ENCODE measurements around the gene PFKFB1. TPM values are rescaled to one million over a fixed set of nuclear protein-coding genes. Genes with fewer than 3 reads are reported as not detected.

Gene PFKFB1
- under 1 TPM; 0.11 to 0.26 TPM for polyA plus RNA-seq

DNA sequence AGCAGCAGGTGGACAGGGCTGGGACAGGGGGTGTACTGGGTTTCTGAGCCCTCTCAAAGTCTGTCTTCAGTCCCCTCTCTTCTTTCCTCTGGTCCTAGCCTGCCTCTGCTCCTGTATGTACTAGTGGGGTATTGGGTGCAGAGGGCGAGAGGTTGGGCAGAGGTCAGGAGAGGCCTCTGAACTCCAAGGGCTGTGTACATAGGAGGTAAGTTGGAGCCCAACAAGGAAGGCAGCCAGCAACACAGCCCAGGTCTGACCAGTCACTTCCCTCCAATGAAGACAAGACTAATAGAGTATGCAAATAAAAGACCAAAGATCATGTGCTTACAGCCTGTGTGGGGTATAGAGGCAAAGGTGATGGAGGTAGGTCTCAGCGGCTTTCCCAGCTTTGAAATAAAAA is at the start of gene PFKFB1:
Gene PFKFB1 (minus strand): TSS at position 90 of the 400 bp plus-strand sequence. CDS start 181 bp downstream, outside the sequence.
- Histone ChIP-seq H3K4me1 (ENCODE audit: control insufficient read depth in 2 of 2, insufficient read depth in 2 of 2, low read length in 1 of 2) (no peaks in the 10 kb centered on the region), H3K27ac (ENCODE audit: low read depth in 2 of 2, low read length in 1 of 2) (no peak within 1 kb of the TSS), H3K36me3 (ENCODE audit: control insufficient read depth in 2 of 2, insufficient read depth in 2 of 2, low read length in 1 of 2) (no peaks in the 10 kb centered on the region), H3K9me3 (ENCODE audit: control insufficient read depth in 2 of 2, insufficient read depth in 1 of 2, low read depth in 1 of 2, low read length in 1 of 2) (no peaks in the 10 kb centered on the region), H3K27me3 (ENCODE audit: control insufficient read depth in 1 of 2, insufficient read depth in 2 of 2, low read length in 2 of 2) (peaks cover 0 to 3% of the 10 kb centered on the region in 2 donors), H3K4me3 (ENCODE audit: low read depth in 1 of 2, low read length in 2 of 2) (no peak within 1 kb of the TSS)
- 75 to 100% methylated on average over 2 of the region's 2 CpGs for WGBS, 2 donors

DNA sequence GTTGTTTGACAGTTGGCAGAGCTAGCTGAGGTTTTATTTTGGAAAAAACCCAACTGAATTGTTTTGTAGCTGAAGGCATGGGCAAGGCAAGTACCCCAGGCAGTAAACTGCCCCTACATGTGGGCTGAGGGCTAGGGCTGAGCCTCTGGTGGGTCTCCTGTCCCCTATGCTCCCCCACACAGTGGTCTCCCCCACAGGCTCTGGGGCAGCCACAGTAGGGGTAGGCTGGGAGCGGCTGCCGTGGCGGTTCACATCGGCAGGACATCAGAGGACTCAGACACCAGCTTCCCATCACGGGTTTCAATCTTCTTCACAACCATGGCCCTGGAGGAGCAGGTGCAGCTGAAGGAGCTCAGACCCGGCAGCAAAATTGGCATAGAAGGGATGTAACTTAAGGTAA is 47.5 kb upstream of the PFKFB1 start:
- Histone ChIP-seq H3K4me3 (ENCODE audit: low read depth in 1 of 2, low read length in 2 of 2) (no peak overlapping the region), H3K36me3 (ENCODE audit: control insufficient read depth in 2 of 2, insufficient read depth in 2 of 2, low read length in 1 of 2) (no peaks in the 10 kb centered on the region)
- 98% methylated on average over 6 of the region's 6 CpGs for WGBS, 2 donors

DNA sequence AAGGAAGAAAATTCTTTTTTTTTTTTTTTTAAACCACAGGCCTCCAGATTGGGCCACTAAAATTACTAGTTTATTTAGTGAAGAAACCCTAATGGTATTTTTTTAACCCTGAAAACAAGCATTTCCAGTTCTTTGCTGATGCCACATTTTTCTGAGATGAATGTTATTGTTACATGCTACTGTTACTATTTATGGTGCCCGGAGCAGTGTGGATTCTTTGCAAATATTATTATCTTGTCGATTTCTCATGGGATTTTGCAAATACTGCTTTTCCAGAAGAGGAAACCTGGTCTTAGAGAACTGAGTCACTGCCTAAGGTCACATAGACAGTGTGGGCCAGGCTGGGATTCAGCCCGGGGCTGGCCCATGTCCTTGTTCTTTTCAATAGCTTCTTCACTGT is 45.5 kb upstream of the PFKFB1 start:
- Histone ChIP-seq H3K27me3 (ENCODE audit: control insufficient read depth in 1 of 2, insufficient read depth in 2 of 2, low read length in 2 of 2) (no peaks in the 10 kb centered on the region), H3K27ac (ENCODE audit: low read depth in 2 of 2, low read length in 1 of 2) (no peak overlapping the region), H3K4me3 (ENCODE audit: low read depth in 1 of 2, low read length in 2 of 2) (no peak overlapping the region), H3K36me3 (ENCODE audit: control insufficient read depth in 2 of 2, insufficient read depth in 2 of 2, low read length in 1 of 2) (no peaks in the 10 kb centered on the region), H3K4me1 (ENCODE audit: control insufficient read depth in 2 of 2, insufficient read depth in 2 of 2, low read length in 1 of 2) (no peaks in the 10 kb centered on the region), H3K9me3 (ENCODE audit: control insufficient read depth in 2 of 2, insufficient read depth in 1 of 2, low read depth in 1 of 2, low read length in 1 of 2) (peaks cover 0 to 3% of the 10 kb centered on the region in 2 donors)
- 77 to 80% methylated on average over 3 of the region's 3 CpGs for WGBS, 2 donors

More for the DNA sequence above, 47.5 kb upstream of the PFKFB1 start:
- Histone ChIP-seq H3K27me3 (ENCODE audit: control insufficient read depth in 1 of 2, insufficient read depth in 2 of 2, low read length in 2 of 2) (no peaks in the 10 kb centered on the region), H3K27ac (ENCODE audit: low read depth in 2 of 2, low read length in 1 of 2) (no peak overlapping the region), H3K9me3 (ENCODE audit: control insufficient read depth in 2 of 2, insufficient read depth in 1 of 2, low read depth in 1 of 2, low read length in 1 of 2) (peaks cover 0 to 3% of the 10 kb centered on the region in 2 donors), H3K4me1 (ENCODE audit: control insufficient read depth in 2 of 2, insufficient read depth in 2 of 2, low read length in 1 of 2) (no peaks in the 10 kb centered on the region)

DNA sequence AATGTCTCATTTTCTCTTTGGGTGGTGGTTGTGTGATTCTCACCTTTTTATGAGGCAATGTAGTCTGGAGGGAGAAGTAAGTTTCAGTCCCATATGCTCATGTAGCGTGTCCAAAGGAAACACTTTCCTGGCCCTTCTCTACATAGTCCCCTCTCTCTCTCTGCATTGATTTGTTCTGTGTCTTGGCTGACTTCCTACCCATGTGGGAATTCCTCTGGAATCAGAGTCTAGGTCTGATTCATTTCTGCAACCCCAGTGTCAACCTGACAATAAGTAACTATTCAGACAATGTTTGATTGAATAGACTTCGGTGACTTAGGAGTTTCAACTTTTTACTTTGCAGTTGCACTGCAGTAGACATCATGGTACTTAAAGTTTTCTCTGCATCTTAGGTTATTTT is 39.4 kb upstream of the PFKFB1 start:
- Histone ChIP-seq H3K9me3 (ENCODE audit: control insufficient read depth in 2 of 2, insufficient read depth in 1 of 2, low read depth in 1 of 2, low read length in 1 of 2) (no peaks in the 10 kb centered on the region), H3K36me3 (ENCODE audit: control insufficient read depth in 2 of 2, insufficient read depth in 2 of 2, low read length in 1 of 2) (no peaks in the 10 kb centered on the region), H3K27ac (ENCODE audit: low read depth in 2 of 2, low read length in 1 of 2) (no peak overlapping the region), H3K4me1 (ENCODE audit: control insufficient read depth in 2 of 2, insufficient read depth in 2 of 2, low read length in 1 of 2) (no peaks in the 10 kb centered on the region), H3K27me3 (ENCODE audit: control insufficient read depth in 1 of 2, insufficient read depth in 2 of 2, low read length in 2 of 2) (peaks cover 0 to 5% of the 10 kb centered on the region in 2 donors), H3K4me3 (ENCODE audit: low read depth in 1 of 2, low read length in 2 of 2) (no peak overlapping the region)
- 76 to 79% methylated on average over 2 of the region's 2 CpGs for WGBS, 2 donors

DNA sequence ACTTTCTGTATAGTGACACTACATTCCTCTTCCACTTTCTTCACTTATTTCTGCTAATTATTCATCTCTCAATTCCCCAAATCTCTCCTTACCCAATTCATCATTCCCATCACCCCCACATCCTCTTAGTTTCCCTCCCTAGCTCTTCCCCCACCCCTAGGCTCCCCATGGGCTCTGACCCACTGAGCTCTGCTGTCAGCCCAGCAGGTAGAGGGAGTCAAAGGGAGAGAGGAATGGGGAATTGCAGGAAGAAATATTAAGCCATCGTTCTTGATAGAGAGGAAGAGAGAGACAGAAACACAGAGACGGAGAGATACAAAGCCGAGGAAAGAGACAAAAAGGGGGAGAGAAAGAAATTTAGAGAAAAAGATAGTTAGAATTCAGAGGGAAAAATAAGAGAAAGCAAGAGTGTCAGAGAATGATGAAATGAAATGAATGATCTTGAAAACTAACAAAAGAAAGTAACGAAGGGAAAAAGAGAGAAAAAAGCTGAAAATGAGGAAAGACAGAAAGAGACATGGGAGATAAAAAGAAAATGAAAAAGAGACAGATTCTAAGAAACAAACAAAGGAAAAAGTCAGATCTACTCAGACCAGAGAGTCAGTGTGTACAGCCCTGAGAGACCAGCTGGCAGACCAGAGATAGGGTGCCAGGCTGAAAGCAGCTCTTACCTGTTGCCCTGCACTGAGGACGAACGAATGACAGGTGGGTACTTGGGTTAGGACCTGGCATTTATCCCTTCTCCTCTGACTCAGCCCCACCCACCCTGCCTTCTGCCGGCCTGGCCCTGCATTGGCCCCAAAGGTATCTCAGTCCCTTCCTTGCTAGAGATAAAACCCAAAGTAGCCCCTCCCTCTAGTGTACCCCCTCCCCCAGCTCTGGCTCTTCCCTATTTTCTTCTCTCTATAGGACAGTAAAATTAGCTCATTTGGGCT is 36.5 kb upstream of the PFKFB1 start, which contains the start of gene ALAS2:
Gene ALAS2 (minus strand): TSS at position 707 of the 935 bp plus-strand sequence. CDS start 4,977 bp downstream, outside the sequence.
- H3K36me3 ChIP-seq (ENCODE audit: control insufficient read depth in 2 of 2, insufficient read depth in 2 of 2, low read length in 1 of 2) = no peaks in the 10 kb centered on the region
- 61 to 63% methylated on average over 7 of the region's 7 CpGs for WGBS, 2 donors
- peaks cover 0 to 5% of the 10 kb centered on the region in 2 donors for H3K27me3 ChIP-seq (ENCODE audit: control insufficient read depth in 1 of 2, insufficient read depth in 2 of 2, low read length in 2 of 2)
- no peaks in the 10 kb centered on the region for H3K9me3 ChIP-seq (ENCODE audit: control insufficient read depth in 2 of 2, insufficient read depth in 1 of 2, low read depth in 1 of 2, low read length in 1 of 2)
- H3K27ac ChIP-seq (ENCODE audit: low read depth in 2 of 2, low read length in 1 of 2) = no peak within 1 kb of the TSS
- H3K4me1 ChIP-seq (ENCODE audit: control insufficient read depth in 2 of 2, insufficient read depth in 2 of 2, low read length in 1 of 2) = no peaks in the 10 kb centered on the region
- no peak within 1 kb of the TSS for H3K4me3 ChIP-seq (ENCODE audit: low read depth in 1 of 2, low read length in 2 of 2)

DNA sequence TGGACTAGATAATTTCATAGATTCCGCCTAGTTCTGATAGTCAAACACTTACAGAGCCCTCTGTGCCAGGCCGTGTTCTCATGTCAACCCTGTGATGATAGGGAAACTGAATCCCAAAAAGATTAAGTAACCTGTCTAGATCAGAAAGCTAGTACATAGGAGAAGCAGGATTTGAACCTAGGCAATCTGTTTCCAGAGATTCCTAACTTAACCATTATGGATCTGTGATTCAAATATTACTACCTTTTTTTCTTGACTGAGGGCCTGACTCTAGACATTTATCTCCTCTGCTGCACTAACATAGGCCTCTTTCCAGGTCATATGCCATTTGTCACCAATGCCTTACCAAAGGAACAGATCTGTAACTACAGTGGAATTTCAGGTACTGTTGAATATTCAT is 35.3 kb upstream of the PFKFB1 start:
- Histone ChIP-seq H3K4me1 (ENCODE audit: control insufficient read depth in 2 of 2, insufficient read depth in 2 of 2, low read length in 1 of 2) (no peaks in the 10 kb centered on the region), H3K36me3 (ENCODE audit: control insufficient read depth in 2 of 2, insufficient read depth in 2 of 2, low read length in 1 of 2) (no peaks in the 10 kb centered on the region), H3K4me3 (ENCODE audit: low read depth in 1 of 2, low read length in 2 of 2) (no peak overlapping the region), H3K27ac (ENCODE audit: low read depth in 2 of 2, low read length in 1 of 2) (no peak overlapping the region), H3K27me3 (ENCODE audit: control insufficient read depth in 1 of 2, insufficient read depth in 2 of 2, low read length in 2 of 2) (peaks cover 0 to 8% of the 10 kb centered on the region in 2 donors), H3K9me3 (ENCODE audit: control insufficient read depth in 2 of 2, insufficient read depth in 1 of 2, low read depth in 1 of 2, low read length in 1 of 2) (no peaks in the 10 kb centered on the region)
- 55 to 78% methylated on average over 2 of the region's 2 CpGs for WGBS, 2 donors

DNA sequence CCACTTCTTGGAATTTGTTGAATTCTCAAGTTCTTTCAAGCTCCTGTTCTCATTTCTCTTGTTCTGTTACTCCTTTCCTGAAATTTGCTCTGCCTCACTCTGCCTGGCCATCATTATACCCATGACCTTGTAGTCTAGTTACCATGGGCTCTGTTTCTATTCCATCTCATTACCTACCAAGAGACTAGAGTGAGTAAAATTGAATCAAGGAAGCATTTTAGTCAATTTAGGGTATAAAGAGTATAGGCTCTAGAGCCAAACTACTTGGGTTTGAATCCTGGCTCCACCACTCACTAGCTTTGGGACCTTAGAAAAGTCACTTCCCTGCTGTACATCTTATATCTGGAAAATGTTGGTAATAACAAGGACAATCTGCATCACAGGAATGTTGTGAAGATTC is 34.6 kb upstream of the PFKFB1 start:
- peaks cover 0 to 8% of the 10 kb centered on the region in 2 donors for H3K27me3 ChIP-seq (ENCODE audit: control insufficient read depth in 1 of 2, insufficient read depth in 2 of 2, low read length in 2 of 2)
- H3K4me3 ChIP-seq (ENCODE audit: low read depth in 1 of 2, low read length in 2 of 2) = no peak overlapping the region
- no peaks in the 10 kb centered on the region for H3K9me3 ChIP-seq (ENCODE audit: control insufficient read depth in 2 of 2, insufficient read depth in 1 of 2, low read depth in 1 of 2, low read length in 1 of 2)
- no peaks in the 10 kb centered on the region for H3K4me1 ChIP-seq (ENCODE audit: control insufficient read depth in 2 of 2, insufficient read depth in 2 of 2, low read length in 1 of 2)
- no peak overlapping the region for H3K27ac ChIP-seq (ENCODE audit: low read depth in 2 of 2, low read length in 1 of 2)
- no peaks in the 10 kb centered on the region for H3K36me3 ChIP-seq (ENCODE audit: control insufficient read depth in 2 of 2, insufficient read depth in 2 of 2, low read length in 1 of 2)

DNA sequence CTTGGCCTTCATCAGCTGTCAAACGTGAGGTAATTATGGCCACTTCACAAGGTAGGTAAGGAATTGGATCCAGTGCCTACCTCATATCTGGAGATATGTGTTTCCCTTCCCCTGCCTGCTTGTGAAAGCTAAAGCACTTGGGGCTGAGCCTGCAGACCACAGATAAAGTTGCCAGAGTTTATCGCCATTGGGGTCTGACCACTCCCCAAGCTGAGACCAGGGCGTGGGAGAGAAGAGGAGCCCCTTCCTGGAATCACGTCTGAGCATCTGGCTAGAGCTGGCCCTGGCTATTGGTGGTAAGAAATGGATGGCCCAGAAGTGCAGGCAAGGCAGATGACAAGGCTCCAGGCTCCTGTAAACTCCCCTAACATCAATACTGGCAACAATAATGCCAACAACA is 34.1 kb upstream of the PFKFB1 start:
- Histone ChIP-seq H3K4me1 (ENCODE audit: control insufficient read depth in 2 of 2, insufficient read depth in 2 of 2, low read length in 1 of 2) (no peaks in the 10 kb centered on the region), H3K9me3 (ENCODE audit: control insufficient read depth in 2 of 2, insufficient read depth in 1 of 2, low read depth in 1 of 2, low read length in 1 of 2) (no peaks in the 10 kb centered on the region), H3K27me3 (ENCODE audit: control insufficient read depth in 1 of 2, insufficient read depth in 2 of 2, low read length in 2 of 2) (peaks cover 0 to 2% of the 10 kb centered on the region in 2 donors), H3K27ac (ENCODE audit: low read depth in 2 of 2, low read length in 1 of 2) (no peak overlapping the region), H3K4me3 (ENCODE audit: low read depth in 1 of 2, low read length in 2 of 2) (no peak overlapping the region), H3K36me3 (ENCODE audit: control insufficient read depth in 2 of 2, insufficient read depth in 2 of 2, low read length in 1 of 2) (no peaks in the 10 kb centered on the region)
- 53 to 82% methylated on average over 4 of the region's 4 CpGs for WGBS, 2 donors

DNA sequence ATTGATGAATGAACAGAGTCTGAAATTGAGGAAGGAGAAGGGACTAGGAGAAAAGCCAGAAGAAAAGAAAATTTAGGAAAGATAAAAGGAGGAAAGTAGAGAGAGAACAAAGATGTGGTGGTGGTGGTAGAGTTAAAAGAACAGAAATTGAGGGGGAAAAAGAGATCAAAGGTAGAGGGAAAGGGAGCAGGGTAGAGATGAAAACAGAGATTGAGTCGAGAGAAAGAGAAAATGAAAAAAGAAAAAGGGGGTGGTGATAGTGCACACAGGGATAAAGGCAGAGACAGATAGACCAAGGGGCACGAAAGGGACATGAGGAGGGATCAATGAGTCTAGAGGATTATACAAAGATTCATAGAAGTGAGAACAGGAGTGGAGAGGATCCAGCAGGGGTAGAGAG is 32.9 kb upstream of the PFKFB1 start:
- WGBS, 2 donors = 51 to 71% methylated on average over 2 of the region's 2 CpGs
- H3K4me1 ChIP-seq (ENCODE audit: control insufficient read depth in 2 of 2, insufficient read depth in 2 of 2, low read length in 1 of 2) = no peaks in the 10 kb centered on the region
- H3K9me3 ChIP-seq (ENCODE audit: control insufficient read depth in 2 of 2, insufficient read depth in 1 of 2, low read depth in 1 of 2, low read length in 1 of 2) = no peaks in the 10 kb centered on the region
- H3K36me3 ChIP-seq (ENCODE audit: control insufficient read depth in 2 of 2, insufficient read depth in 2 of 2, low read length in 1 of 2) = no peaks in the 10 kb centered on the region
- H3K27ac ChIP-seq (ENCODE audit: low read depth in 2 of 2, low read length in 1 of 2) = no peak overlapping the region
- H3K4me3 ChIP-seq (ENCODE audit: low read depth in 1 of 2, low read length in 2 of 2) = no peak overlapping the region
- peaks cover 0 to 2% of the 10 kb centered on the region in 2 donors for H3K27me3 ChIP-seq (ENCODE audit: control insufficient read depth in 1 of 2, insufficient read depth in 2 of 2, low read length in 2 of 2)

DNA sequence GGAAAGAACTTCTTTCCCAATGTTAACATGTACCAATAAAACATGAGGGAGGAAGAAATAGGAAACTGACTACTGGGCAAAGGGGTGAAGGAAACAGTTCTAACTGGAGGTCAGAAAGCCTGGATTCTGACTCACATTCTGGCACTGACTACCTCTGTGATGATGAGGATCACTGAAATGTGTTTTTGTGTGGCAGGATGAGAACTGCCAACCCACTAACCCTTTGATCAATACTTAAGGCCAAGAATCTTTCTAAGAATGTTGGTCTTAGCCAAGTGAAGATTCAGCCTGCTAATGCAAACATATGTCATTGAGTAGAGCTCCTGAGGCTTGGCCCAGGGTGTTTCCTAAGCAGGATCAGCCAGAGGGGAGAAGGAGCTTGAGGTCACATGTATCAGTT is 32.2 kb upstream of the PFKFB1 start:
- Histone ChIP-seq H3K9me3 (ENCODE audit: control insufficient read depth in 2 of 2, insufficient read depth in 1 of 2, low read depth in 1 of 2, low read length in 1 of 2) (no peaks in the 10 kb centered on the region), H3K4me1 (ENCODE audit: control insufficient read depth in 2 of 2, insufficient read depth in 2 of 2, low read length in 1 of 2) (no peaks in the 10 kb centered on the region), H3K27me3 (ENCODE audit: control insufficient read depth in 1 of 2, insufficient read depth in 2 of 2, low read length in 2 of 2) (peaks cover 0 to 2% of the 10 kb centered on the region in 2 donors), H3K27ac (ENCODE audit: low read depth in 2 of 2, low read length in 1 of 2) (no peak overlapping the region), H3K36me3 (ENCODE audit: control insufficient read depth in 2 of 2, insufficient read depth in 2 of 2, low read length in 1 of 2) (no peaks in the 10 kb centered on the region), H3K4me3 (ENCODE audit: low read depth in 1 of 2, low read length in 2 of 2) (no peak overlapping the region)
